GM19324 (cell line): ENCODE results near the gene CAMKK1.
"Not testable (repeated sequence)": the region's sequence is repeated elsewhere in the genome, so short reads cannot be mapped to it uniquely, and the experiment has no call there.

Experiments
- ATAC-seq: cut with Tn5 transposase; IDR thresholded peaks from one replicate; pipeline ENCODE4 v1.9.1; 2021; ENCODE audit warnings: mild to moderate bottlenecking, moderate library complexity; ENCODE audit not compliant: unreplicated experiment, low FRiP score

Gene CAMKK1

GRCh38 chr17:3880983-3881382 is 11.9 kb downstream of the CAMKK1 start:
- no peak for ATAC-seq

- no peak for ATAC-seq
Measured at GRCh38 chr17:3879591-3880417, 13.0 kb downstream of the CAMKK1 start.

GRCh38 chr17:3879186-3879585 is 13.7 kb downstream of the CAMKK1 start:
- no peak for ATAC-seq

- no peak for ATAC-seq
Measured at GRCh38 chr17:3877220-3877619, 15.6 kb downstream of the CAMKK1 start.

GRCh38 chr17:3875317-3875716 is 17.5 kb downstream of the CAMKK1 start:
- no peak for ATAC-seq

GRCh38 chr17:3873862-3874261 is 19.0 kb downstream of the CAMKK1 start:
- no peak for ATAC-seq

GRCh38 chr17:3870871-3871306 is 22.0 kb downstream of the CAMKK1 start:
- ATAC-seq = no peak

GRCh38 chr17:3867606-3868005 is 25.2 kb downstream of the CAMKK1 start:
- no peak for ATAC-seq

GRCh38 chr17:3867106-3867505 is 25.7 kb downstream of the CAMKK1 start:
- ATAC-seq = no peak

GRCh38 chr17:3866276-3866675 is 26.6 kb downstream of the CAMKK1 start:
- no peak for ATAC-seq

GRCh38 chr17:3865176-3865575 is 27.7 kb downstream of the CAMKK1 start:
- no peak for ATAC-seq

- no peak for ATAC-seq
Measured at GRCh38 chr17:3864534-3864933, 28.3 kb downstream of the CAMKK1 start.

- no peak for ATAC-seq
Measured at GRCh38 chr17:3861761-3862681, 30.8 kb downstream of the CAMKK1 start.

GRCh38 chr17:3860939-3861700 is 31.7 kb downstream of the CAMKK1 start:
- ATAC-seq = no peak

- ATAC-seq = no peak
Measured at GRCh38 chr17:3859940-3860339, 32.9 kb downstream of the CAMKK1 start.

GRCh38 chr17:3857261-3858105 is 35.4 kb downstream of the CAMKK1 start:
- ATAC-seq = no peak

GRCh38 chr17:3854204-3854603 is 38.6 kb downstream of the CAMKK1 start:
- not testable (repeated sequence) for ATAC-seq

GRCh38 chr17:3852561-3852960 is 40.3 kb downstream of the CAMKK1 start:
- no peak for ATAC-seq

GRCh38 chr17:3851461-3852100 is 41.3 kb downstream of the CAMKK1 start:
- ATAC-seq = no peak
